ENCODE measurements around the gene ARMH4.

ARMH4 gene

DNA sequence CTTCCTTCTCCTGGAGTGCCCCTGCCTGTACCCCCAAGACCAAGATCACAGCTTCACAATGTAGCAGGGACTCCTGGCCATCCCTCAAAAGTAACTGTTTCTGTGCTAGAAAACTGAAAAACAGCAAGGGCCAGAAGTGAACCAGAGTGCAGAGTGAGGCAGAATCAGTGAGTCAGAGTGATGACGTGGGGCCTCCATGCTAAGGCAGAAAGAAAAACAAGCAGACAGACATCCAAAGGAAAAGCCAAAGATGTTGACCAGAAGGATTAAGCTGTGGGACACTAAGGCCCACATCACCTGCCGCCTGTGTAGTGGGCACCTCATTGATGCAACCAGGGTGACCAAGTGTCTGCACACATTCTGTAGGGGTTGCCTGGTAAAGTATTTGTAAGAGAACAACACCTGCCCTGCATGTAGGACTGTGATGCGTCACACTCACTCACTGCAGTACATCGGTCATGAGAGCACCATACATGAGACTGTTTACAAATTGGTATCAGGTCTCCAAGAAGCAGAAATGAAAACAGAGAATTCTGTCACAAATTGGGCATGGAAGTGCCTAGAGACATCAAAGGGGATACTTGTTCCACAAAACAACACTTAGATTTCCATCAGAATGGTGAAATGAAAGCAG, 51.2 kb downstream of the ARMH4 start:
- DNase-seq (ENCODE audit: low spot score) = no peak

- no peak for DNase-seq (ENCODE audit: low spot score)
These were observed 52.3 kb downstream of the ARMH4 start for GRCh38 chr14:58099682-58100081.

DNA sequence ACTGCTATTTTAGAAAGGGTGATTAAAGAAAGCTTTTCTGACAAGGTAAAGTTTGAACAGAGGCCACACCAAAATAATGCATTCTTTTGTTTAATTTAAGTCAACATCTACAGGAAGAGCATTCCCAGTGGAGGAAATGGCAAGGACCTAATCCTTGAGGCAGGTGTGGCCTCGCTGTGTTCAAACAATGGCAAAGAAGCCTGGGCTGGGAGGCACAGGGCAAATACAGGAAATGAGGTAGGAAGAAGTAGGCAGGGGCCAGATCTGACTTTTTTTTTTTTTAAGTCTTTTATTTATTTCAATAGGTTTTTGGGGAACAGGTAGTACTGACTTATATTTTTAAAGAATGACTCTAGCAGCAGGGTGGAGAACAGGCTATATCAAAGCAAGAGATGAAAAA, 53.5 kb downstream of the ARMH4 start:
- no peak for DNase-seq (ENCODE audit: low spot score)

GRCh38 chr14:58096731-58097130, 55.3 kb downstream of the ARMH4 start:
- no peak for DNase-seq (ENCODE audit: low spot score)

DNA sequence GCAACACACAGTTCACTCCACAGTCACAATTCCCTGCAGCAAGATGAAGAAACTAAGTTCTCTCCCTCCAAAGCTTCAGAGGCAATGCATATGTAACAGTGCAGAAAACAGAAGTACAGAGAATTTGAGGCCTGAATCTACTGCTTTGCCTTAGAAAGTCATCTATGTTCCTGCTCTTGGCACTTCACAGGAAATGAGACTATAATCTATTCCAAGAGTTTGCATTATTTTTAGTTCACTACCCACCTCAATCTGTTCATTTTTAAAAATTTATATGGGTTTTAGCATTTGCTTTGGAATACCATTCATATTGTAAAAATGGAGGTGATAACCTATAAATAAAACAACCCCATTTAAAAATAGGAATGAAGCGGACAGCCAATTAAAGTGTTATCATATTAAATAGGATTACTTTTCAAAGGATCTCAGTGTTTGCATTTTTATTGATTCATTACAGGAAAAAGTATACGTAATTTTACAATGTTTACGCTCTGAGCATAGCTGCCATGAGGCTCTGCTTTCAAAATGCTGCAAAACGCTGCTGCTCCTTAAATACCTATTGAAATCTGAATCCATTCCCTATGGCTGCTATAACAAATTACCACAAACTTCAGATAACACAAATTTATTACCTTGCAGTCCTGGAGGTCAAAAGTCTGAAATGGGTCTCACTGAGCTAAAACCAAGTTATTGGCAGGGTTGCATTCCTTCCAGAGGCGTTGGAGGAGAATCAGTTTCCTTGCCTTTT, 60.0 kb downstream of the ARMH4 start:
- no peak for DNase-seq (ENCODE audit: low spot score)

- no peak for DNase-seq (ENCODE audit: low spot score)
These were observed 62.4 kb downstream of the ARMH4 start for GRCh38 chr14:58089612-58090011.

- DNase-seq (ENCODE audit: low spot score) = no peak
These were observed 63.1 kb downstream of the ARMH4 start for GRCh38 chr14:58088961-58089360.

DNA sequence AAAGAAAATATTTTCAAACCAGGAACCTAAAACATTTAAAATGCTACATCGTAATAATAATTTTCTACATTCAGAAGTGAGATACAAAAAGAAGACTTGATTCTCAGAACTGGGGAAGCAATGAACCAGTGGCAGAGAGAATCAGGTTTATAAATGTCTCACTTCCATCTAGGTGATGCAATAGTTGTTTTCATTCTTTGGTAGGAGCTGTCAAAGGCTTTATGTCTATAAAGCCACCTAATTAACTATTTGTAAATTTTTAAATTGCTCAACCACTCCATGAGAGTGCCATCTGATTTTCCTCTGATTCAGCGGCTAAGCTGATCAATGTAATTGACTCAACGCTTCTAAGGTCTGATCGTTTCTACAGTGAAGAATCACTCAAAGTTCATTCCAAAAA, 66.1 kb downstream of the ARMH4 start:
- no peak for DNase-seq (ENCODE audit: low spot score)

- DNase-seq (ENCODE audit: low spot score) = peak; percentile 46
These were observed 69.4 kb downstream of the ARMH4 start for GRCh38 chr14:58082491-58083098.

GRCh38 chr14:58082011-58082410, 70.0 kb downstream of the ARMH4 start:
- no peak for DNase-seq (ENCODE audit: low spot score)

DNA sequence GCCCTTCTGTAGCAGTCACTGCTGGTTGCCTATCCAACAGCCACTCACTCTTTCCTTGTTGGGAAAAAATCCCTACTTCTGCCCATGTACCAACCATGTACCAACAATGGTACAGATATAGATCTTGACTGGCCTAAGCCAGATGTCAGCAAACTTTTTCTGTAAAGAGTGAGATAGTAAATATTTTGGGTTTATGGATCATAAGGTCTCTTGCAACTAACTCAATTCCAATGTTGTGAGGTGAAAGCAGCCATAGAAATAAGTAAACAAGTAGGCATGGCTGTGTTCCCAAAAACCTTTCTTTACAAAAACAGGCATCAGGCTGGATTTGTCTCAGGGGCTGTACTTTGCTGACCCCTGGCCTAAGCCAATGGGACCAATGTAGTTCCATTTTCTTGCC, 73.5 kb downstream of the ARMH4 start:
- DNase-seq (ENCODE audit: low spot score) = no peak

DNA sequence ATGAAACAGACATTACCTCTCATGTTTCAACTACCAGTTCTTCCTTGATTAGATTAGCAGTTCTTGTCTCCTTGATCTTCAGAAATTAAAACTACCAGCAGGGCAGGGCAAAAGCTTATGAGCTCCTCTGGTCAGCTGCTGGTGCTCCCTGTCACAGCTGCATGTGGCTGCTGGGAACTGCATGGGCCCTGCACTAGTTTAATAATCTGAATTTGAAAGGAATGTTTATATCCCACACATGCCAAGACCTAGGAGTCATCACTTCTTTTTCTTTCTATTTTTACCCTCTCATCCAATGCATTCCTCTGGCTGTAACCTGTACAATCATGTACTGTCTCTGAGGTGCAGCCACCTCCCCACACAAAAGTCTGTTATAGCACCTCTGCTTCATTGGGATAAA, 73.9 kb downstream of the ARMH4 start:
- DNase-seq (ENCODE audit: low spot score) = no peak

DNA sequence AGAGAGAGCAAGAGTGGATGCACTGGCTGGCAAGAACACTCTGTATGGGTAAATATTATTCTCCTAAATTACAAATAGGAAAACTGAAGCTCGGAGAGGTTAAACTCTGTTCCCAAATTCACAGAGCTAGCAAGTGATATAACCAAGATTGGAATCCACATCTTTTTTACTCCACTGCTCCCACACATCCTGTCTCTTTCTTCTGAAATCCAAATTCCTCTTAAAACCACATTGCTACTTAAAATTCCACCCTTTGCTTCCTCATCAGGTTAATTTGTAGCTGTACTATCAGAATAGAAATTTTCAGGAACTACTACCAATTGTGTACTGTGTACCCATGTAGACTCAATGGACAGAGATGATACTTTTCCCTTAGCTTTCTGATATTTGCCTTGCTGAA, 74.4 kb downstream of the ARMH4 start:
- DNase-seq (ENCODE audit: low spot score) = no peak

DNA sequence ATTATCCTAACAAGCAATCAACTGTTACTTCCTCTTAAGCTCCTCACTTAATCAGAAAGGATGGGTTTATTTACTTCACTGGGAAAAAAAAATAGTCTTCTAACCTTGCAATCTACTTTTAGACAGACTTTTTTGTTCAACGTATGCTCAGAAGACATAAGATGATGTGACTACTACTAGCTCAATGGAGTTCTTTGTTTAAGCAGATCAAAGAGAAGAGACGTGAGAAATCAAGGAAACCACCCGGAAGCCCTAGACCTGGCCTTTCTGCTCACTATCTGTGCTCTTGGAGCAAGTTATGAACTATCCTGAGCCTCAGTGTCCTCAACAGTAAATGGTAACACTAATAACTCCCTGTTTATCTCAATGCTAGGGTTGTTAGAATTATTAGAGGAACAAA, 78.5 kb downstream of the ARMH4 start:
- no peak for DNase-seq (ENCODE audit: low spot score)

DNA sequence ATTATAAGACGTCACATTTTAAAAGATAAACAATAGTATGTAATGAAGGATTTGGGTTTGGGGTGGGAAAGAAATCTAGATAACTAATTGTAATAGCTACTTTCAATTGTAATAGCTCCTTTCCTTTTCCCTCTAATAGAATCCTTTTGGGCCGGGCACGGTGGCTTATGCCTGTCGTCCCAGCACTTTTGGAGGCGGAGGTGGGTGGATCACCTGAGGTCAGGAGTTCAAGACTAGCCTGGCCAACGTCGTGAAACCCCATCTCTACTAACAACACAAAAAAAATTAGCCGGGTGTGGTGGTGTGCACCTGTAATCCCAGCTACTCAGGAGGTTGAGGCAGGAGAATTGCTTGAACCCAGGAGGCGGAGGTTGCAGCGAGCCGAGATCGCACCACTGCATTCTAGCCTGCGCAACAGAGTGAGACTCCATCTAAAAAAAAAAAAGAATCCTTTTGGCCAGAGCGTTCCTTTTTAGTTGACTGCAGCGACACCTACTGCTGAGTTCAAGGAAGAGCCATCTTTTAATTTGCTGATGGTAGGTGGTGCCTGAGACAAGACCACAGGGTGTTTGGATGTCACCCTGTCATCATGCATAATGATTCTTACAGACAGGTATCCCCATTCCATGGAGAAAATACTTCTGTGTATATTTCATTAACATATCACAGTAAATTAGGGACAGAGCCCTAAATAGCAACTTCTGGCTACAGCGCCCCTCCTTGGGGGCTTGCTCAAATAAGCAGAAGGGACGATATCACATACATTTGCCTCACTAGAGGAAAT, 79.5 kb downstream of the ARMH4 start:
- DNase-seq (ENCODE audit: low spot score) = peak; percentile 76

DNA sequence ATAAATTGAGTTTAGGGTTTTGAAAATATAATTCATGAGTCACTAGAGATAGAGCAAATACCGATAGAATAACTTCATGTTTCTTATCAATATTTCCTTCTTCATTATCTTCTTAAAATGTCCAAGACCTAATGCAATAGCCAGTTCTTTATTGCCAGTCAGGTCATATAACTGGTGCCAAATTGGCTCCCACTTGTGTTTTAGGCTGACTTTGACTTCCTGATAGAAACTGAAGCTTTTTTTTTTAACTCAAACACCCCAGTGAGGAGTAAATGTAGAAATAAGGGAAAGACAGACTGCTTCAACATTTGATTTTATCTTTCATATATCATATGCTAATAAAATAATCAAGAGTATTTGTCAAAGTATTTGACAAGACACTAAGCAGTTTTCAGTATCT, 80.7 kb downstream of the ARMH4 start:
- no peak for DNase-seq (ENCODE audit: low spot score)

DNA sequence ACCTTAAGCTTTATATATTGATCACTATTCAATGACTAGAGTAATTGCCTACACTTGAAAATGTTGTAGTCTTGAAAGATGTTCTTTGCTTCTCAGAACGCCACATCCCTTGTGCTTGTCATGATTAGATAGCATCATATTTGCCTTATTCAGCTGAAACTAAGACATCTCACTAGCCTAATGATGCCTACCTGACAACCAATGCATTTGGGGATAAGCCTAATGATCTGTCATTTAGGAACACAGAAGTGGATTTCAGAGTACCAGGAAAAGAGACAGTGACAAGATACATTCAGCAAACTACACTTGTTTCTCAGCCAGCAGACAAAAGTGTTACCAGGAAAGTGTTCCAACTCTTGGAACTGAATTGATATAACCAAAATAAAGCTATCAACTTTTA, 83.7 kb downstream of the ARMH4 start:
- DNase-seq (ENCODE audit: low spot score) = no peak

- no peak for DNase-seq (ENCODE audit: low spot score)
These were observed 85.9 kb downstream of the ARMH4 start for GRCh38 chr14:58066115-58066514.

DNA sequence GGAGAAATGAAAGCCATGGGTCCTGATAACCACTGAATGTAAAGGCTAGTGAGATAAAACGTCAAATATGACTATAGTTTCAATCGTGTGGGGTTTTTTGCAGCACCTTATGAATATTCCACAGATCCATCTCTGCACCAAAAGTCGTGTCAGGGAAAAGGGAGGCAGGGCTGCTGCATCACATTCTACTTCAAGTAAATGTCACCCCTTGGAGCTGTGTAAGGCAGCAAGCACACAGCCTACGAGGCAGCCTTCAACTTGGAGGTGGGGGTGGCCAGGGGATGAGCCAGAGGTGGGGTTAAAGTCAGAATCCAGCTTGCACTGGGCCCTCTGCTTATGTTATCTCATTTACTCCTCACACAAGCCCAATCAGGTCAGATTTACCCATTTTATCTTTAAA, 90.4 kb downstream of the ARMH4 start:
- DNase-seq (ENCODE audit: low spot score) = no peak

- DNase-seq (ENCODE audit: low spot score) = no peak
These were observed 91.1 kb downstream of the ARMH4 start for GRCh38 chr14:58060898-58061297.

DNA sequence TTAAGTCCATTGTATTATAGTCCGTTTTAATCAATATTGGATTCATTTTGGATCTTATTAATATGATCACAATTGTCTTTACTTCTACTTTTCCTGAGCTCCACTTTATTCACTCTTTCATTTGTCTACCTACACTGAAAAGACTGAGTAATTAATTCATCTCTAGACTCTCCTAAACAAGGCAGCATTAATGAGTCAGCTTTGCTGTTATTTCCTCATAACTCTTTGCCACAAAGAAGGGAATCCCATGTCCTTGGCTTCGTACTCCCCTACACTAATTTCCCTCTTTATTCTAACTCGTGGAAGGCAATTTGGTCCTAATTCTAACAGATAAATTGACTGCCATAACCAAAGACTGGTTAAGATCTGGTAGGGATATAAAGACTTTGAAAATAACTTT, 91.9 kb downstream of the ARMH4 start:
- no peak for DNase-seq (ENCODE audit: low spot score)

- no peak for DNase-seq (ENCODE audit: low spot score)
These were observed 92.9 kb downstream of the ARMH4 start for GRCh38 chr14:58059126-58059525.

DNA sequence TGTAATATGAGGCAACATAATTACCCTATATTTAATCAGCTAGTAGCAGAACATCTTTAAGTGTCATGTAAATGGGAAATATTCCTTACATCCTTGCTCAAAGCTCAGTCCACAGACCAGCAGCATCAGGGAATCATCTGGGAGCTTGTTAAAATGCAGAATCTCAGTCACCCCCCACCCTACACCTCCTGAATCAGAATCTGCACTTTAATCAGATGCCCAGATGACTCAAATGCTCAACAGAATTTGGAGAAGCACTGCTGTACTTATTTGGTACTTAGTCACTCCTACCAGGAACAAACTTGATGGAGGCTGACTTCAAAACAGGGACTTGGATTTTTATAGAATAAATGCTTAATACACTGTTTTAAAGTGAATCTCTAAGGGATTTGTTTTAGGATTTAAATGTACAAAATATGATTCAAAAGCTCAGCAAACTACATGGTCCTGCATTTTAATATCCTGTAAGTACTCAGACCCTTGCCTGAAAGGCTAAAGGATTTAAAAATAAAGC, 96.5 kb downstream of the ARMH4 start:
- no peak for DNase-seq (ENCODE audit: low spot score)
